MM.1S (cell line): ENCODE measurements around the gene RUNX1.

ENCODE experiments used
- DNase-seq: peaks from one replicate; pipeline ENCODE4 v3.0.0-alpha.2; 2015
- H2AFZ ChIP-seq: fragments of 300-600 bp; sonication (generic); 2 replicates; pipeline ENCODE4 v1.6.0; 2016; ENCODE audit warnings: antibody characterized with exemption, low read length
- H3F3A ChIP-seq: fragments of 300-600 bp; sonication (generic); 2 replicates; pipeline ENCODE4 v1.6.1; 2016; ENCODE audit warnings: mild to moderate bottlenecking, antibody characterized with exemption, low read length, moderate library complexity, mixed read lengths; ENCODE audit not compliant: insufficient read depth
- H3K27ac ChIP-seq: fragments of 300-600 bp; sonication (generic); 2 replicates; pipeline ENCODE4 v1.5.1; 2016; ENCODE audit warnings: mild to moderate bottlenecking, low read length
- H3K27me3 ChIP-seq: fragments of 300-600 bp; sonication (generic); replicated peaks from 2 replicates; pipeline ENCODE4 v1.6.0; 2016; ENCODE audit warnings: low read length; ENCODE audit not compliant: insufficient read depth
- H3K36me3 ChIP-seq: fragments of 300-600 bp; sonication (generic); replicated peaks from 2 replicates; pipeline ENCODE4 v1.6.1; 2016; ENCODE audit warnings: mild to moderate bottlenecking, low read length, mixed read lengths; ENCODE audit not compliant: insufficient read depth
- H3K4me1 ChIP-seq: fragments of 300-600 bp; sonication (generic); 2 replicates; pipeline ENCODE4 v1.6.1; 2016; ENCODE audit warnings: low read length, mixed read lengths
- H3K4me2 ChIP-seq: fragments of 300-600 bp; sonication (generic); 2 replicates; pipeline ENCODE4 v1.6.0; 2016; ENCODE audit warnings: low read depth, low read length
- H3K4me3 ChIP-seq: fragments of 300-600 bp; sonication (generic); 2 replicates; pipeline ENCODE4 v1.5.1; 2016; ENCODE audit warnings: low read length, mixed read lengths
- H3K79me2 ChIP-seq: fragments of 300-600 bp; sonication (generic); 2 replicates; pipeline ENCODE4 v1.6.1; 2016; ENCODE audit warnings: mixed run types, low read length, mixed read lengths
- H3K9ac ChIP-seq: fragments of 300-600 bp; sonication (generic); 2 replicates; pipeline ENCODE4 v1.6.1; 2016; ENCODE audit warnings: low read length, mixed read lengths
- H3K9me2 ChIP-seq: fragments of 300-600 bp; sonication (generic); replicated peaks from 2 replicates; pipeline ENCODE4 v1.6.1; 2016; ENCODE audit warnings: mild to moderate bottlenecking, low read length, mixed read lengths; ENCODE audit not compliant: insufficient read depth
- H3K9me3 ChIP-seq: fragments of 300-600 bp; sonication (generic); replicated peaks from 2 replicates; pipeline ENCODE4 v1.6.1; 2016; ENCODE audit warnings: mild to moderate bottlenecking, low read length, mixed read lengths; ENCODE audit not compliant: insufficient read depth
- H4K20me1 ChIP-seq: fragments of 300-600 bp; sonication (generic); 2 replicates; pipeline ENCODE4 v1.6.1; 2016; ENCODE audit warnings: mild to moderate bottlenecking, low read length, moderate library complexity, mixed read lengths; ENCODE audit not compliant: insufficient read depth
- EZH2 ChIP-seq: fragments of 300-600 bp; sonication (generic); optimal IDR thresholded peaks from 2 replicates; pipeline ENCODE3; 2017; ENCODE audit warnings: low read depth, mild to moderate bottlenecking, antibody characterized with exemption, low read length, mixed read lengths
- EZH2phosphoT487 ChIP-seq: fragments of 300-600 bp; sonication (generic); IDR thresholded peaks from 2 replicates; pipeline ENCODE4 v1.6.1; 2018; ENCODE audit warnings: antibody characterized with exemption, low read length
- TF ChIP-seq, protein P1 (sequence below): fragments of 300-600 bp; sonication (generic); IDR thresholded peaks from 2 replicates; pipeline ENCODE4 v1.5.1; 2016; ENCODE audit warnings: antibody characterized with exemption, low read length, mixed read lengths

The RUNX1 gene

DNA sequence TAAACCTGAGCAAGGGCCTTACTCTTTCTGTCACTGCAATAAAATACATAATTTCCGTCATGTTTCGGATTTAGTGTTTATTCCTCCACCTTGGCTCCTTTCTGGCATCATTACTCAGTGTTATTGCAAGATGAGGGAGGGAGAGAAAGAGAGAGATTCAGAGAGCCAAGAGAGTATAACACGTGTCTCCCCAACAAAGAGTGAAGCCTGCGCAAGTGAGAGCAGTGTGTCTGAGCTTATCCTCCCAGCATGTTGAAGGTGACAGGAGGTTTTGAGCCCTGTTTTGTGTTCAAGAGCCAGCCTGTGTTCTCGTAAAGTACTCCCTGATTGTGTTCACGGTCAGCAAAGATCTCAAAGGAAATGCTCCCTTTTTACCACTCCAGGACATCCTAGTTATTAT, 6.3 kb downstream of the RUNX1 start:
- Histone ChIP-seq H3K4me3 (no peak overlapping the region), H3K27me3 (peaks cover 24% of the 10 kb centered on the region), H3F3A (peaks cover 7% of the 10 kb centered on the region; the same call in 1 of the 2 replicates), H4K20me1 (no peaks in the 10 kb centered on the region), H3K9me2 (no peaks in the 10 kb centered on the region), H3K9ac (no peak overlapping the region), H3K36me3 (no peaks in the 10 kb centered on the region), H3K27ac (no peak overlapping the region), H3K4me2 (peak overlapping the region; percentile 38; the same call in 1 of the 2 replicates), H2AFZ (no peak overlapping the region), H3K9me3 (no peaks in the 10 kb centered on the region), H3K4me1 (peaks cover 26% of the 10 kb centered on the region), H3K79me2 (no peaks in the 10 kb centered on the region)
- no peak for DNase-seq
- TF ChIP-seq EZH2 (no peak), EZH2phosphoT487 (no peak)
- TF ChIP-seq, protein P1, sequence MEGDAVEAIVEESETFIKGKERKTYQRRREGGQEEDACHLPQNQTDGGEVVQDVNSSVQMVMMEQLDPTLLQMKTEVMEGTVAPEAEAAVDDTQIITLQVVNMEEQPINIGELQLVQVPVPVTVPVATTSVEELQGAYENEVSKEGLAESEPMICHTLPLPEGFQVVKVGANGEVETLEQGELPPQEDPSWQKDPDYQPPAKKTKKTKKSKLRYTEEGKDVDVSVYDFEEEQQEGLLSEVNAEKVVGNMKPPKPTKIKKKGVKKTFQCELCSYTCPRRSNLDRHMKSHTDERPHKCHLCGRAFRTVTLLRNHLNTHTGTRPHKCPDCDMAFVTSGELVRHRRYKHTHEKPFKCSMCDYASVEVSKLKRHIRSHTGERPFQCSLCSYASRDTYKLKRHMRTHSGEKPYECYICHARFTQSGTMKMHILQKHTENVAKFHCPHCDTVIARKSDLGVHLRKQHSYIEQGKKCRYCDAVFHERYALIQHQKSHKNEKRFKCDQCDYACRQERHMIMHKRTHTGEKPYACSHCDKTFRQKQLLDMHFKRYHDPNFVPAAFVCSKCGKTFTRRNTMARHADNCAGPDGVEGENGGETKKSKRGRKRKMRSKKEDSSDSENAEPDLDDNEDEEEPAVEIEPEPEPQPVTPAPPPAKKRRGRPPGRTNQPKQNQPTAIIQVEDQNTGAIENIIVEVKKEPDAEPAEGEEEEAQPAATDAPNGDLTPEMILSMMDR = no peak

DNA sequence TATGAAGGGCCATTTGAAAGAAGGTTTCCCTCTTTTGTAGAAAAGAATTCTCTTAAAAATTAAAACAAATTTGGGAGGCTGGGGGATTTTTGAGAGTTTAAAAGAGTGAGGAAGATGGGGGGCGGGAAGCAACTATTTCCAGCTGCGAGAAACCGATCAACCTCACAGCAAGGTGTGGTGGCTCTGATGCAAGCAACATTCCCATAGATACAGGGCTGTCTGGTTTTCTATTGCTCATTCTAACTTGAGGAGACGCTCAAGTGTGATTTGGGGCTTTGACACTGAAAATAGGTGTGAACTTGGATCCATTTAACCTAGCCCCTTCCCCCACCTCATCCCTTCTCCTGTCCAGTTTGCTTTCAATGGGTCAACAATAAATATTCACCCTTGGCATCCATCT, 7.2 kb downstream of the RUNX1 start:
- no peak overlapping the region for H3K9ac ChIP-seq
- no peak for DNase-seq
- H3K4me3 ChIP-seq = no peak overlapping the region
- no peak overlapping the region for H2AFZ ChIP-seq
- 0 out of 2 replicates have a peak, but pooled peaks cover 4% of the 10 kb centered on the region for H3F3A ChIP-seq
- H3K9me2 ChIP-seq = no peaks in the 10 kb centered on the region
- H3K27me3 ChIP-seq = peaks cover 15% of the 10 kb centered on the region
- no peaks in the 10 kb centered on the region for H3K36me3 ChIP-seq
- TF ChIP-seq EZH2phosphoT487 = no peak
- H3K4me2 ChIP-seq = no peak overlapping the region
- H3K79me2 ChIP-seq = no peaks in the 10 kb centered on the region
- peaks cover 22% of the 10 kb centered on the region for H3K4me1 ChIP-seq
- H3K9me3 ChIP-seq = no peaks in the 10 kb centered on the region
- H4K20me1 ChIP-seq = no peaks in the 10 kb centered on the region
- H3K27ac ChIP-seq = no peak overlapping the region

DNA sequence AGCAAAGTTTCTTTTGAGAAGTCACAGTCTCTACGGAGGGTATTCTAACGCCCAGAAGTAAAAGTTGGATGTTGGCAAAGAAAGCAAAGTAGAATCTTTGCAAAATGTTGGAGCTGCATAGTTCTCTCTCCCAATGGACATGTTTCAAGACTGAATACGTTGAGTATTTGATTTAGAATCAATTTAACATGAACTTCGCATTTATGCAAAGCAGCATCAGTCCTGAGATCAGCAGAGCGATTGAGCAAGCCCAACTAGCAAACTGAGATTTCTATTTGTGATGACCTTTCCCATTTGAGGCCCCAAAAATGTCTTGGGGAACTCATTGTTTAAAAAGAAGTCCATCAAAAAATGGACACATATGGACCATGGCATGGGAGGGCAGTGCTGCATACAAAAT, 8.0 kb downstream of the RUNX1 start:
- Histone ChIP-seq H3K9ac (no peak overlapping the region), H4K20me1 (no peaks in the 10 kb centered on the region), H3K79me2 (no peaks in the 10 kb centered on the region), H3K4me3 (no peak overlapping the region), H3K4me2 (no peak overlapping the region), H3K4me1 (peaks cover 22% of the 10 kb centered on the region), H3F3A (0 out of 2 replicates have a peak, but pooled peaks cover 4% of the 10 kb centered on the region), H3K9me3 (no peaks in the 10 kb centered on the region), H3K27me3 (peaks cover 7% of the 10 kb centered on the region), H3K36me3 (no peaks in the 10 kb centered on the region), H2AFZ (no peak overlapping the region), H3K27ac (no peak overlapping the region), H3K9me2 (no peaks in the 10 kb centered on the region)
- no peak for DNase-seq
- TF ChIP-seq EZH2 (no peak), EZH2phosphoT487 (no peak)
- TF ChIP-seq, protein P1 = no peak

DNA sequence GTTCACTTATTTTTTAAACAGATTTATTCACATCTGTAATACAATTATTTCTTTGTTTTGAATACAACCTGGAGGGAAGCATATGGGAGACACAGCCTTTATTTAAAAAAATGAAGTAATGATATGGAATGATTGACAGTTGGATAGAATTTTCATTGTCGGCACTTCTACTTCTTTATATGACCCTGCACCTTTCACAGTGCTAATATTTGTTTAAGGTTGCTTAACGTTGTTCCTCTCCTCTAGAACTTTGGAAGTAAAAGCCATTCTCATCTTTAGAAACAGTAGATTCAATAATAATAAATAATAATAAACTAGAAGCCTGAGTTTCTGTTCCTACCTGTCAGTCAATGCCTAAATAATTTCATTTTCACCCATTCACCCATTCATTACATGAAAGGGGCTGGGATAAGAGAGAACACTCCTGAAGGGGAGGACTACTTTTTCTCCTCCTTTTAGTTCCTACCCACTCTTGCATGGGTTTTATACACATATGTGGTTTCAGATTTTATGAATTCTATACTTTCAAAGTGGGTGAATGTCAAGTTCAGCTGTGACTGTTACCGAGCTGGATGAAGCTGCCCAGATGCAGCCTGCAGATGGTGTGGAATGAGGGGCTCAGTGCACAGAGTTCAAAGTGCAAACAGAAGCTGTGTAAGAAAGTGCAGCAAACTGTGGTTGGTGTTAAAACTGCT, 9.4 kb downstream of the RUNX1 start:
- Histone ChIP-seq H2AFZ (no peak overlapping the region), H3K9ac (no peak overlapping the region), H3K27ac (no peak overlapping the region)

More for the DNA sequence above, 9.4 kb downstream of the RUNX1 start:
- H3K4me1 ChIP-seq = peaks cover 19% of the 10 kb centered on the region
- no peak overlapping the region for H3K4me2 ChIP-seq
- H3K79me2 ChIP-seq = no peaks in the 10 kb centered on the region
- no peaks in the 10 kb centered on the region for H3K27me3 ChIP-seq
- no peaks in the 10 kb centered on the region for H3K36me3 ChIP-seq
- no peaks in the 10 kb centered on the region for H4K20me1 ChIP-seq
- no peak overlapping the region for H3K4me3 ChIP-seq
- 0 out of 2 replicates have a peak, but pooled peaks cover 4% of the 10 kb centered on the region for H3F3A ChIP-seq
- no peaks in the 10 kb centered on the region for H3K9me3 ChIP-seq
- TF ChIP-seq EZH2 (no peak), EZH2phosphoT487 (no peak)
- TF ChIP-seq, protein P1 = no peak
- no peak for DNase-seq
- no peaks in the 10 kb centered on the region for H3K9me2 ChIP-seq
